Tibial artery (tissue), 4 donors: ENCODE results near the gene CDCA7.

Source experiments
- DNase-seq, 2 donors: peaks; one replicate each; pipeline ENCODE4 v3.0.0-alpha.2; 2019
- H3K27ac ChIP-seq, 2 donors: fragments of 200-600 bp; sonication (generic) in 1 of 2; 1 replicate in 1 of 2; 2 replicates in 1 of 2; pipeline ENCODE4 v1.5.1; 2018 to 2019; ENCODE audit warnings: mild to moderate bottlenecking in 1 of 2
- H3K27me3 ChIP-seq, 2 donors: fragments of 200-600 bp; sonication (generic) in 1 of 2; one replicate each; pipeline versions ENCODE4 v1.5.1 to v1.6.0; 2016 to 2019
- H3K36me3 ChIP-seq, 3 donors: fragments of 200-600 bp; sonication (generic) in 2 of 3; one replicate each; pipeline ENCODE4 v1.5.1; 2016 to 2019; ENCODE audit warnings: mild to moderate bottlenecking in 2 of 3
- H3K4me1 ChIP-seq, 4 donors: fragments of 200-600 bp; sonication (generic) in 2 of 4; 1 replicate in 3 of 4; 2 replicates in 1 of 4; pipeline ENCODE4 v1.5.1; 2016 to 2019
- H3K4me3 ChIP-seq, 2 donors: fragments of 200-600 bp; sonication (generic) in 1 of 2; 1 replicate in 1 of 2; 2 replicates in 1 of 2; pipeline ENCODE4 v1.5.1; 2018 to 2019; ENCODE audit warnings: mild to moderate bottlenecking in 2 of 2
- H3K9me3 ChIP-seq, 3 donors: fragments of 200-600 bp; sonication (generic) in 1 of 3; one replicate each; pipeline ENCODE4 v1.5.1; 2016 to 2019
- intact Hi-C: fragments of 100-400 bp; cut with DNase I; formaldehyde crosslinking; loops from one replicate; pipeline ENCODE4 v1.15.0; 2023; ENCODE audit warnings: low total_unique reads
- TF ChIP-seq, protein P1 (sequence below), 2 experiments: fragments of 200-600 bp in 1 of 2; fragments of 450-650 bp in 1 of 2; IDR thresholded peaks; one replicate each; pipeline ENCODE4 v1.5.1; 2017 to 2019; ENCODE audit warnings: antibody characterized with exemption in 2 of 2, mild to moderate bottlenecking in 1 of 2, moderate library complexity in 1 of 2

CDCA7 gene

DNA sequence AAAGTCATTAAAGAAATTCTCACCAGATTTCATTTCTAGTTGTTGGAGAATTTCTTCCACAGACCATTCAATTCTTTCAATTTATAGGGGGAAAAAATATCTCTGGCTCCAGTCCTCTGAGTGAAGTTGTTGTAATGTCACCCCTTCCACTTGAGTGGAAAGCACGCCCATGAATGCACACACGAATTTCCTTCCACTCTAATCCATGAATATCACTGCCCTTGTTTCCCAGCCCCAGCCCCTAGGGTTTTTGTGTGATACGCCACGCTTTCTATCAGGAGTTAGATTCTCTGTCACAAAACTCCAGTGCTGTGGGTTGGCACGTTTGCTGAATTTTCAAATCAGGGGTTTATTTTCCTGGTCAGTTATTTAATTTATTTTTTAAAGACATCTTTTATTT, 38.1 kb downstream of the CDCA7 start:
- TF ChIP-seq, protein P1, sequence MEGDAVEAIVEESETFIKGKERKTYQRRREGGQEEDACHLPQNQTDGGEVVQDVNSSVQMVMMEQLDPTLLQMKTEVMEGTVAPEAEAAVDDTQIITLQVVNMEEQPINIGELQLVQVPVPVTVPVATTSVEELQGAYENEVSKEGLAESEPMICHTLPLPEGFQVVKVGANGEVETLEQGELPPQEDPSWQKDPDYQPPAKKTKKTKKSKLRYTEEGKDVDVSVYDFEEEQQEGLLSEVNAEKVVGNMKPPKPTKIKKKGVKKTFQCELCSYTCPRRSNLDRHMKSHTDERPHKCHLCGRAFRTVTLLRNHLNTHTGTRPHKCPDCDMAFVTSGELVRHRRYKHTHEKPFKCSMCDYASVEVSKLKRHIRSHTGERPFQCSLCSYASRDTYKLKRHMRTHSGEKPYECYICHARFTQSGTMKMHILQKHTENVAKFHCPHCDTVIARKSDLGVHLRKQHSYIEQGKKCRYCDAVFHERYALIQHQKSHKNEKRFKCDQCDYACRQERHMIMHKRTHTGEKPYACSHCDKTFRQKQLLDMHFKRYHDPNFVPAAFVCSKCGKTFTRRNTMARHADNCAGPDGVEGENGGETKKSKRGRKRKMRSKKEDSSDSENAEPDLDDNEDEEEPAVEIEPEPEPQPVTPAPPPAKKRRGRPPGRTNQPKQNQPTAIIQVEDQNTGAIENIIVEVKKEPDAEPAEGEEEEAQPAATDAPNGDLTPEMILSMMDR (IDR thresholded peaks at IDR 0.05) = no peak
- H3K9me3 ChIP-seq = no peaks in the 10 kb centered on the region
- no peaks in the 10 kb centered on the region for H3K4me1 ChIP-seq
- intact Hi-C loops = no loop called here
- no peak overlapping the region for H3K27ac ChIP-seq
- no peaks in the 10 kb centered on the region for H3K36me3 ChIP-seq
- DNase-seq = no peak
- peaks cover 0 to 22% of the 10 kb centered on the region in 2 donors for H3K27me3 ChIP-seq
- H3K4me3 ChIP-seq = no peak overlapping the region

DNA sequence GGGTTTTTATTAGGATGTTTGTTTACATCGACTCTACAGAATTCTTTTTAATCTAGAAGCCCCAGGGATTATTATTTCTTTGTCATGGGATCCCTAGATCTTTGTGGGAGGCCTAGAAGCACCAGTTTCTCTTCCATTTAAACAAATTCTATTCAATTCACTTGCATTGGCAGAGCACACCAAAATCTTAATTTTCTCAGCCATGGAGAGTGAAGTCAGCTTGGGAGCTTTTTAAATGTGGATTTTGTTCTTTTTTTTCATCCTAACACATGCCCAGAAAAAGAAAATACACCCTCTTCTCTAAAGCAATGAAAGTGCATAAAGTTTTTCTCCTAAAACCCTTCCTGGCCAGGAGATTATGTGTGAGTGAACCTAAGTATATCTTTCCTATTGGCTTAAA, 38.5 kb downstream of the CDCA7 start:
- Histone ChIP-seq H3K4me1 (no peaks in the 10 kb centered on the region), H3K27ac (no peak overlapping the region), H3K27me3 (peaks cover 0 to 25% of the 10 kb centered on the region in 2 donors), H3K36me3 (no peaks in the 10 kb centered on the region), H3K4me3 (no peak overlapping the region), H3K9me3 (no peaks in the 10 kb centered on the region)
- TF ChIP-seq, protein P1 (IDR thresholded peaks at IDR 0.05) = no peak
- no peak for DNase-seq
- intact Hi-C loops = no loop called here

DNA sequence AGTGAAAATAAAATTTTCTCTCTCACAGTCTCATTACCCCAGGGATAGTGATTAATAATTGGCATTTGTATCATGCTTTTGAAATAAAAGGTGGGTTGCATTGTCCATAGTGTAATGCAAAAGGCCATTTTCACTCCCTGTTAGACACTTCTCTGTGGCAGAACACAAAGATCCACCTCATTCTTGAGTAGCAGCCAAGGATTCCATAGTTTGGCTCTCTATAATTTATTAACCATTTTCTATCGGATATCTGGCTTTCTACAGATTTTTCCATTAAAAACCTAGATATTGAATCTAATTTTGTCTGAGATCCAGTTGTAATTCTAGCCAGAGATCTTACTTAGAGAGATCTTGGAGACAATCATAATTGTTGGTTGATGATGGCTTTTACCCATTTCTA, 39.0 kb downstream of the CDCA7 start:
- Histone ChIP-seq H3K27ac (no peak overlapping the region), H3K27me3 (peaks cover 0 to 29% of the 10 kb centered on the region in 2 donors), H3K36me3 (no peaks in the 10 kb centered on the region), H3K4me1 (no peaks in the 10 kb centered on the region), H3K9me3 (no peaks in the 10 kb centered on the region), H3K4me3 (no peak overlapping the region)
- TF ChIP-seq, protein P1 (IDR thresholded peaks at IDR 0.05) = no peak
- no peak for DNase-seq
- intact Hi-C loops = no loop called here

DNA sequence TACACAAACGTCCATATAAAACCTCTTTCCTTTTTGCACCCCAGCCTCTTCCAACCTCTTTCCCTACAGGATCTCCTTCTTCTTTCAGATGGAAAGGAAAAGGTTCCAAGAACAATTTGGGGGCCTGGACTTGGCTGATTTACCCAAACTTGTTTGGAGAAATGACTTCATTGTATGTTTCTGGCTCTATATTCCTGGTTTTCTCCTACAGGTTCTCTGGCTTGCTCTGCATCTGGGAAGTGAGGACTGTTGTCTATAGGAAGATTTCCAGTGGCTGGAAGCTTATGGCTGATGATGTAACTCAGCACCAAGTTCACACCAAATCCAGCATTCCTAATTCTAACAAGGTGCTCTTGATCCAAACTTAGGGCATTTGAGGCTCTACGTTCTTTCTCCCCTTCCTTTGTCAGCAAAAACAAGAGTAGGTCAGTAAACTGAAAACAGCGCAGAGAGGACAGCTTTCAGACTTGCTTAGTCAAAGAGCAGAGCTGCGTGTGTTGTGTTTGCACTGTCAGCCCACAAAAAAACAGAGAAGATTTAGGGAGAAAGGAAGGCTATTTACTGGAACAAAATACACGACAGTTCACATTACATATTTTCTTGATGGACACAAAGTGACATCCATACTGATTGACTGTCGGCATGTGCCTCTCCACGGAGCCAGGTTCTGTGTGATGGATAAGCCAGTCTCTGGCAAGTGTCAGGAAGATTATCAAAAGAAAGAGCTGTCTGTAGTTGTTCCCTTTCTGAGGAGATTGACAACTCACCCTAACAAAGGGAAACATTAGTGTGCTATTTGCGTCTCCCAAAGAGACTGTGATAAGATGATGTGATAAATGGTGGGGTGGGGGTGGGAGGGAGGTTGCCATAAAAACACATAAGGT, 39.7 kb downstream of the CDCA7 start:
- TF ChIP-seq, protein P1 (IDR thresholded peaks at IDR 0.05) = no peak
- intact Hi-C loops = no loop called here

DNA sequence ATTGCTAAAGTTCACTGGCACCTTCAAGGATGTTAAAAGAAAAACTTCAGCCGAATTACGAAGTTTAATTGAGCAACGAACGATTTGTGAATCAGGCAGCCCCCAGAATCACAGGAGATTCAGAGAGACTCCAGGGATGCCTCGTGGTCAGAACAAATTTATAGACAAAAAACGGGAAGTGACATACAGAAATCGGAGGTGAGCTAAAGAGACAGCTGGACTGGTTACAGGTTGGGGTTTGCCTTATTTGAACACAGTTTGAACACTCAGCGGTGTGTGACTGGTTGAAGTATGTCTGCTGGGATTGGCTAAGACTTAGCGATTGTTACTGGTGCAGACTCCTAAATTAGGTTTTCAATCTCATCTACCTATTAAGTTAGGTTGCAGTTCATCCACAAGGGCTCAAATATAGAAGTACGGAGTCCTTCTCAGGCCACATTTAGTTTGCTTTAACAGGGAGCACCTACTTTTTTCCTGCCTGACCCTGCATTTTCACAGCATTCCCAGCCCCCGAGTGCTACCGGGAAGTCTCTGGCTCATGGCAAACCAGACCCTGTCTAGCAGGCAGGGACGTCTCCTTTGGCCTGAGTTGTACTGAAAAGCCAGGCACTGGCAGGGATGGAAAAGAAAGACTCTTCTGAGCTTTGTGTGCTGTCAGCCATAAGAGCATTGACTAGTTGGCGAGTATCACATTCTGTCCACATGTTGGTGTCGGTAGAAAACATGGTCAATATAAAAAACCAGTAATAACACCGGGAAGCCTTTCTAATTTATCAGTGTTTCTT, 41.1 kb downstream of the CDCA7 start:
- no peaks in the 10 kb centered on the region for H3K4me1 ChIP-seq
- intact Hi-C loops = no loop called here
- DNase-seq = no peak
- H3K27me3 ChIP-seq = peaks cover 0 to 47% of the 10 kb centered on the region in 2 donors
- H3K4me3 ChIP-seq = no peak overlapping the region
- H3K9me3 ChIP-seq = no peaks in the 10 kb centered on the region
- TF ChIP-seq, protein P1 (IDR thresholded peaks at IDR 0.05) = no peak
- H3K36me3 ChIP-seq = no peaks in the 10 kb centered on the region
- H3K27ac ChIP-seq = no peak overlapping the region

More for the DNA sequence above, 39.7 kb downstream of the CDCA7 start:
- H3K9me3 ChIP-seq = no peaks in the 10 kb centered on the region
- no peak overlapping the region for H3K4me3 ChIP-seq
- H3K27me3 ChIP-seq = peaks cover 0 to 35% of the 10 kb centered on the region in 2 donors
- DNase-seq = no peak
- no peak overlapping the region for H3K27ac ChIP-seq
- no peaks in the 10 kb centered on the region for H3K4me1 ChIP-seq
- H3K36me3 ChIP-seq = no peaks in the 10 kb centered on the region
